Measurements from ENCODE around the gene CHST12. TPM values are rescaled to one million over a fixed set of nuclear protein-coding genes. Genes with fewer than 3 reads are reported as not detected.

Gene CHST12
- total and polyA plus RNA-seq, 10 of the 15 experiments (the other 5 are each of a cell fraction or from before 2014, with no cell fraction given): 0.05 to 14.2 (median 3.3) TPM

DNA sequence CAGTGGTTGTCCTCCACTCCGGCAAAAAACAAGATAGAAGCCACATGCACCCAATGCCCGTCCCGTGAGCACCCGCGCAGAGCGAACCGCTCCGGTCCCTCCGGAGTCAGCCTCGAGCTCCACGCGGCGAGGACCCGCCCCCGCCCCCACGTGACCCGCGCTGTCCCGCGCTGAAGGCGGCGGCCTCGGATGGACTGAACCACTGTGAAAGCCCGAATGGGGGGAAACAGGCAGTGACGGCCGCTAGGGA lies 49.5 kb upstream of the CHST12 start (continued):
- TF ChIP-seq NFYB (IDR thresholded peaks at IDR 0.05; ENCODE audit: insufficient read depth, low read depth, low read length) (no peak), FOXK2 (IDR thresholded peaks at IDR 0.05) (no peak), RBBP5 (conservative IDR thresholded peaks at IDR 0.05) (no peak), POU2F2 (IDR thresholded peaks at IDR 0.05; ENCODE audit: borderline replicate concordance, low read depth, low read length) (peak; percentile 81; the same call in 1 of the 3 replicates), ZNF24 (IDR thresholded peaks at IDR 0.05) (no peak), MYB (IDR thresholded peaks at IDR 0.05; ENCODE audit: borderline replicate concordance, low read depth, low read length) (no peak), FOXM1 (IDR thresholded peaks at IDR 0.05; ENCODE audit: low read depth, low read length) (no peak), CEBPB (IDR thresholded peaks at IDR 0.05; ENCODE audit: borderline replicate concordance in 1 of 2, low read depth in 2 of 2, low read length in 2 of 2) (no peak), MEF2A (IDR thresholded peaks at IDR 0.05; ENCODE audit: insufficient read depth, low read depth, low read length) (no peak), HDAC6 (IDR thresholded peaks at IDR 0.05; ENCODE audit: unreplicated experiment) (no peak), ZBED1 (IDR thresholded peaks at IDR 0.05; ENCODE audit: borderline replicate concordance) (no peak), BHLHE40 (IDR thresholded peaks at IDR 0.05; ENCODE audit: borderline replicate concordance in 1 of 2, low read depth in 2 of 2, low read length in 1 of 2) (peak in 1 of 2 experiments; percentile 95; a peak in 1 of 4 replicates), STAT3 (IDR thresholded peaks at IDR 0.05; ENCODE audit: low read depth, low read length) (no peak)
- TF ChIP-seq, protein P1, sequence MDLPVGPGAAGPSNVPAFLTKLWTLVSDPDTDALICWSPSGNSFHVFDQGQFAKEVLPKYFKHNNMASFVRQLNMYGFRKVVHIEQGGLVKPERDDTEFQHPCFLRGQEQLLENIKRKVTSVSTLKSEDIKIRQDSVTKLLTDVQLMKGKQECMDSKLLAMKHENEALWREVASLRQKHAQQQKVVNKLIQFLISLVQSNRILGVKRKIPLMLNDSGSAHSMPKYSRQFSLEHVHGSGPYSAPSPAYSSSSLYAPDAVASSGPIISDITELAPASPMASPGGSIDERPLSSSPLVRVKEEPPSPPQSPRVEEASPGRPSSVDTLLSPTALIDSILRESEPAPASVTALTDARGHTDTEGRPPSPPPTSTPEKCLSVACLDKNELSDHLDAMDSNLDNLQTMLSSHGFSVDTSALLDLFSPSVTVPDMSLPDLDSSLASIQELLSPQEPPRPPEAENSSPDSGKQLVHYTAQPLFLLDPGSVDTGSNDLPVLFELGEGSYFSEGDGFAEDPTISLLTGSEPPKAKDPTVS (IDR thresholded peaks at IDR 0.05; ENCODE audit: low read depth, low read length): no peak
- TF ChIP-seq, protein P2, sequence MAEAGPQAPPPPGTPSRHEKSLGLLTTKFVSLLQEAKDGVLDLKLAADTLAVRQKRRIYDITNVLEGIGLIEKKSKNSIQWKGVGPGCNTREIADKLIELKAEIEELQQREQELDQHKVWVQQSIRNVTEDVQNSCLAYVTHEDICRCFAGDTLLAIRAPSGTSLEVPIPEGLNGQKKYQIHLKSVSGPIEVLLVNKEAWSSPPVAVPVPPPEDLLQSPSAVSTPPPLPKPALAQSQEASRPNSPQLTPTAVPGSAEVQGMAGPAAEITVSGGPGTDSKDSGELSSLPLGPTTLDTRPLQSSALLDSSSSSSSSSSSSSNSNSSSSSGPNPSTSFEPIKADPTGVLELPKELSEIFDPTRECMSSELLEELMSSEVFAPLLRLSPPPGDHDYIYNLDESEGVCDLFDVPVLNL (IDR thresholded peaks at IDR 0.05; ENCODE audit: low read depth, low read length): no peak
- TF ChIP-seq, protein P3, sequence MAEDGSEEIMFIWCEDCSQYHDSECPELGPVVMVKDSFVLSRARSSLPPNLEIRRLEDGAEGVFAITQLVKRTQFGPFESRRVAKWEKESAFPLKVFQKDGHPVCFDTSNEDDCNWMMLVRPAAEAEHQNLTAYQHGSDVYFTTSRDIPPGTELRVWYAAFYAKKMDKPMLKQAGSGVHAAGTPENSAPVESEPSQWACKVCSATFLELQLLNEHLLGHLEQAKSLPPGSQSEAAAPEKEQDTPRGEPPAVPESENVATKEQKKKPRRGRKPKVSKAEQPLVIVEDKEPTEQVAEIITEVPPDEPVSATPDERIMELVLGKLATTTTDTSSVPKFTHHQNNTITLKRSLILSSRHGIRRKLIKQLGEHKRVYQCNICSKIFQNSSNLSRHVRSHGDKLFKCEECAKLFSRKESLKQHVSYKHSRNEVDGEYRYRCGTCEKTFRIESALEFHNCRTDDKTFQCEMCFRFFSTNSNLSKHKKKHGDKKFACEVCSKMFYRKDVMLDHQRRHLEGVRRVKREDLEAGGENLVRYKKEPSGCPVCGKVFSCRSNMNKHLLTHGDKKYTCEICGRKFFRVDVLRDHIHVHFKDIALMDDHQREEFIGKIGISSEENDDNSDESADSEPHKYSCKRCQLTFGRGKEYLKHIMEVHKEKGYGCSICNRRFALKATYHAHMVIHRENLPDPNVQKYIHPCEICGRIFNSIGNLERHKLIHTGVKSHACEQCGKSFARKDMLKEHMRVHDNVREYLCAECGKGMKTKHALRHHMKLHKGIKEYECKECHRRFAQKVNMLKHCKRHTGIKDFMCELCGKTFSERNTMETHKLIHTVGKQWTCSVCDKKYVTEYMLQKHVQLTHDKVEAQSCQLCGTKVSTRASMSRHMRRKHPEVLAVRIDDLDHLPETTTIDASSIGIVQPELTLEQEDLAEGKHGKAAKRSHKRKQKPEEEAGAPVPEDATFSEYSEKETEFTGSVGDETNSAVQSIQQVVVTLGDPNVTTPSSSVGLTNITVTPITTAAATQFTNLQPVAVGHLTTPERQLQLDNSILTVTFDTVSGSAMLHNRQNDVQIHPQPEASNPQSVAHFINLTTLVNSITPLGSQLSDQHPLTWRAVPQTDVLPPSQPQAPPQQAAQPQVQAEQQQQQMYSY (CRISPR knock-in tag; IDR thresholded peaks at IDR 0.05): 0 out of 2 replicates have a peak, but pooled peaks have one; percentile 15
- TF ChIP-seq, protein P4, sequence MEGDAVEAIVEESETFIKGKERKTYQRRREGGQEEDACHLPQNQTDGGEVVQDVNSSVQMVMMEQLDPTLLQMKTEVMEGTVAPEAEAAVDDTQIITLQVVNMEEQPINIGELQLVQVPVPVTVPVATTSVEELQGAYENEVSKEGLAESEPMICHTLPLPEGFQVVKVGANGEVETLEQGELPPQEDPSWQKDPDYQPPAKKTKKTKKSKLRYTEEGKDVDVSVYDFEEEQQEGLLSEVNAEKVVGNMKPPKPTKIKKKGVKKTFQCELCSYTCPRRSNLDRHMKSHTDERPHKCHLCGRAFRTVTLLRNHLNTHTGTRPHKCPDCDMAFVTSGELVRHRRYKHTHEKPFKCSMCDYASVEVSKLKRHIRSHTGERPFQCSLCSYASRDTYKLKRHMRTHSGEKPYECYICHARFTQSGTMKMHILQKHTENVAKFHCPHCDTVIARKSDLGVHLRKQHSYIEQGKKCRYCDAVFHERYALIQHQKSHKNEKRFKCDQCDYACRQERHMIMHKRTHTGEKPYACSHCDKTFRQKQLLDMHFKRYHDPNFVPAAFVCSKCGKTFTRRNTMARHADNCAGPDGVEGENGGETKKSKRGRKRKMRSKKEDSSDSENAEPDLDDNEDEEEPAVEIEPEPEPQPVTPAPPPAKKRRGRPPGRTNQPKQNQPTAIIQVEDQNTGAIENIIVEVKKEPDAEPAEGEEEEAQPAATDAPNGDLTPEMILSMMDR (IDR thresholded peaks at IDR 0.05 in 2 of 3, conservative IDR thresholded peaks at IDR 0.05 in 1 of 3; ENCODE audit: control insufficient read depth in 2 of 3, extremely low read depth in 1 of 3, insufficient read depth in 1 of 3, low read depth in 3 of 3, low read length in 3 of 3): no peak
- TF ChIP-seq, protein P5, sequence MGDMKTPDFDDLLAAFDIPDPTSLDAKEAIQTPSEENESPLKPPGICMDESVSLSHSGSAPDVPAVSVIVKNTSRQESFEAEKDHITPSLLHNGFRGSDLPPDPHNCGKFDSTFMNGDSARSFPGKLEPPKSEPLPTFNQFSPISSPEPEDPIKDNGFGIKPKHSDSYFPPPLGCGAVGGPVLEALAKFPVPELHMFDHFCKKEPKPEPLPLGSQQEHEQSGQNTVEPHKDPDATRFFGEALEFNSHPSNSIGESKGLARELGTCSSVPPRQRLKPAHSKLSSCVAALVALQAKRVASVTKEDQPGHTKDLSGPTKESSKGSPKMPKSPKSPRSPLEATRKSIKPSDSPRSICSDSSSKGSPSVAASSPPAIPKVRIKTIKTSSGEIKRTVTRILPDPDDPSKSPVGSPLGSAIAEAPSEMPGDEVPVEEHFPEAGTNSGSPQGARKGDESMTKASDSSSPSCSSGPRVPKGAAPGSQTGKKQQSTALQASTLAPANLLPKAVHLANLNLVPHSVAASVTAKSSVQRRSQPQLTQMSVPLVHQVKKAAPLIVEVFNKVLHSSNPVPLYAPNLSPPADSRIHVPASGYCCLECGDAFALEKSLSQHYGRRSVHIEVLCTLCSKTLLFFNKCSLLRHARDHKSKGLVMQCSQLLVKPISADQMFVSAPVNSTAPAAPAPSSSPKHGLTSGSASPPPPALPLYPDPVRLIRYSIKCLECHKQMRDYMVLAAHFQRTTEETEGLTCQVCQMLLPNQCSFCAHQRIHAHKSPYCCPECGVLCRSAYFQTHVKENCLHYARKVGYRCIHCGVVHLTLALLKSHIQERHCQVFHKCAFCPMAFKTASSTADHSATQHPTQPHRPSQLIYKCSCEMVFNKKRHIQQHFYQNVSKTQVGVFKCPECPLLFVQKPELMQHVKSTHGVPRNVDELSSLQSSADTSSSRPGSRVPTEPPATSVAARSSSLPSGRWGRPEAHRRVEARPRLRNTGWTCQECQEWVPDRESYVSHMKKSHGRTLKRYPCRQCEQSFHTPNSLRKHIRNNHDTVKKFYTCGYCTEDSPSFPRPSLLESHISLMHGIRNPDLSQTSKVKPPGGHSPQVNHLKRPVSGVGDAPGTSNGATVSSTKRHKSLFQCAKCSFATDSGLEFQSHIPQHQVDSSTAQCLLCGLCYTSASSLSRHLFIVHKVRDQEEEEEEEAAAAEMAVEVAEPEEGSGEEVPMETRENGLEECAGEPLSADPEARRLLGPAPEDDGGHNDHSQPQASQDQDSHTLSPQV (IDR thresholded peaks at IDR 0.05): no peak

All from GM12878 (cell line).